H1 (cell line): ENCODE data around the gene MPND.

Source experiments
- CEBPB ChIP-seq: IDR thresholded peaks from 2 replicates; pipeline ENCODE4 v1.6.1; 2012; ENCODE audit warnings: low read depth, low read length
- EZH2 ChIP-seq: fragments of 200-600 bp; sonication (generic); IDR thresholded peaks from 2 replicates; pipeline ENCODE4 v1.7.1; 2012; ENCODE audit warnings: low read depth, mild to moderate bottlenecking, moderate library complexity, low read length, inconsistent platforms; ENCODE audit not compliant: severe bottlenecking
- POLR2A ChIP-seq, 2 experiments: IDR thresholded peaks; 1 replicate in 1 of 2; 2 replicates in 1 of 2; pipeline ENCODE4 v1.6.1; 2011; ENCODE audit warnings: low read depth in 2 of 2, low read length in 2 of 2, mild to moderate bottlenecking in 2 of 2; ENCODE audit errors: control extremely low read depth in 1 of 2
- TF ChIP-seq, protein P1 (sequence below), 3 experiments: IDR thresholded peaks; 1 replicate in 2 of 3; 2 replicates in 1 of 3; pipeline versions ENCODE4 v1.5.1 to v1.6.1; 2011; ENCODE audit warnings: low read length in 3 of 3, mild to moderate bottlenecking in 3 of 3, inconsistent platforms in 2 of 3, low read depth in 1 of 3, moderate library complexity in 1 of 3; ENCODE audit not compliant: insufficient read depth in 1 of 3; ENCODE audit errors: control extremely low read depth in 1 of 3
- TF ChIP-seq, protein P2 (sequence below): IDR thresholded peaks from 2 replicates; pipeline ENCODE4 v1.6.1; 2012; ENCODE audit warnings: inconsistent platforms

DNA sequence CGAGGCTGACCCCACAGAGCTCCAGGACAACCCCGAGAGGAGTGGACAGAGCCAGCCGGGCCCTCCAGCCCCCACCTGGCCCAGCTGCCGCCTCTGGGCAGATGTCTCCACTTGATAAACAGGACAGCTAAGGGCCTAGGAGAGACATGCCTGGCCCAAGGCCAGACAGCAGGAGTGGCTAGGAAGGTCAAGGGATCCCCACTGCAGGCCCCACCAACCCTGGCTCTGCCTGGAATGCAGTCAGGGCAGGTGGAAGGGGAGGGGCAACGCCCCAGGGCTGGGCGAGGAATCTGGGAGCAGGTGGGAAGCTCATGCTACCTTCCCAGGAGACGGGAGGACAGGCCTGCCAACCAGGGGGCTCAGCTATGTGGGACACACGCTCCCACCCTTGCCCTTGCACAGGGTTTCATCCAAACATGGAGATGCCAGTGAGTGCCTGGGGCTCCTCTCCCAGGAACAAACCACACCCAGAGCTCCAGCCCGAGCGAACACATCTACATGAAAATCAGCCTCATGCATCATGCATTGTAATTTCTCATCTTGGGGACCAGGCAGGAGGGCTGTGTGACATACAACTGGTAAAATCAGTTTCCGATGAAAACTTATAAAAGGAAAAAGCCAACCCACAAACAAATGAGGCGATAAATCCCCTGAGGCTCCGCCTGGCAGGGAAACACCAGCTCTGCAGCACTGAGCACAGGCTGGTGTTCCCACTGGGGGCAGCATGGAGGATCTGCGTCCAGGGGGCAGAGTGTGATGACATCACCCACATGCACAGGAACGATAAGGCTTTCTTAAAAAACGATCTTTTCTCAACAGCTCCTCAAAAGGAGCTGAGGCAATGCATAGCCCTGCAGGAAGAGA lies 32.0 kb downstream of the MPND start:
- no peak for TF ChIP-seq EZH2
- no peak for TF ChIP-seq POLR2A (IDR thresholded peaks at IDR 0.05; ENCODE audit: control extremely low read depth in 1 of 2, low read depth in 2 of 2, low read length in 2 of 2)
- TF ChIP-seq, protein P1, sequence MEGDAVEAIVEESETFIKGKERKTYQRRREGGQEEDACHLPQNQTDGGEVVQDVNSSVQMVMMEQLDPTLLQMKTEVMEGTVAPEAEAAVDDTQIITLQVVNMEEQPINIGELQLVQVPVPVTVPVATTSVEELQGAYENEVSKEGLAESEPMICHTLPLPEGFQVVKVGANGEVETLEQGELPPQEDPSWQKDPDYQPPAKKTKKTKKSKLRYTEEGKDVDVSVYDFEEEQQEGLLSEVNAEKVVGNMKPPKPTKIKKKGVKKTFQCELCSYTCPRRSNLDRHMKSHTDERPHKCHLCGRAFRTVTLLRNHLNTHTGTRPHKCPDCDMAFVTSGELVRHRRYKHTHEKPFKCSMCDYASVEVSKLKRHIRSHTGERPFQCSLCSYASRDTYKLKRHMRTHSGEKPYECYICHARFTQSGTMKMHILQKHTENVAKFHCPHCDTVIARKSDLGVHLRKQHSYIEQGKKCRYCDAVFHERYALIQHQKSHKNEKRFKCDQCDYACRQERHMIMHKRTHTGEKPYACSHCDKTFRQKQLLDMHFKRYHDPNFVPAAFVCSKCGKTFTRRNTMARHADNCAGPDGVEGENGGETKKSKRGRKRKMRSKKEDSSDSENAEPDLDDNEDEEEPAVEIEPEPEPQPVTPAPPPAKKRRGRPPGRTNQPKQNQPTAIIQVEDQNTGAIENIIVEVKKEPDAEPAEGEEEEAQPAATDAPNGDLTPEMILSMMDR (IDR thresholded peaks at IDR 0.05; ENCODE audit: control extremely low read depth in 1 of 3, insufficient read depth in 1 of 3, low read depth in 1 of 3, low read length in 3 of 3), result peak; percentile 34 to 61 (median 59); a peak in 3 of 4 replicates
- TF ChIP-seq, protein P2, sequence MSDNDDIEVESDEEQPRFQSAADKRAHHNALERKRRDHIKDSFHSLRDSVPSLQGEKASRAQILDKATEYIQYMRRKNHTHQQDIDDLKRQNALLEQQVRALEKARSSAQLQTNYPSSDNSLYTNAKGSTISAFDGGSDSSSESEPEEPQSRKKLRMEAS, result no peak; the same call in 1 of the 2 replicates
- TF ChIP-seq CEBPB, result no peak
